ENCODE measurements around the gene EEPD1. TPM values are rescaled to one million over a fixed set of nuclear protein-coding genes. Genes with fewer than 3 reads are reported as not detected.
A peak's percentile ranks its signal among the peaks of the same experiment; 100 is the strongest.

EEPD1 gene
- total RNA-seq, 3 donors from 2014 or later, result 0.63 to 1.4 (median 1.3) TPM

- H3K4me1 Mint-ChIP-seq (ENCODE audit: low read depth), result peaks cover 2% of the 10 kb centered on the region
- ATAC-seq (no peak), DNase-seq (no peak)
- H3K27me3 Mint-ChIP-seq (ENCODE audit: low read depth), result no peaks in the 10 kb centered on the region
- H3K36me3 Mint-ChIP-seq (ENCODE audit: insufficient read depth), result peaks cover 2% of the 10 kb centered on the region
- H3K9me3 Mint-ChIP-seq, result peaks cover 4% of the 10 kb centered on the region
- no peak overlapping the region for H3K4me3 Mint-ChIP-seq
Observed at GRCh38 chr7:36185756-36186155, 32.7 kb downstream of the EEPD1 start.

GRCh38 chr7:36186359-36187121 lies 33.5 kb downstream of the EEPD1 start:
- Mint-ChIP-seq H3K36me3 (ENCODE audit: insufficient read depth) (peaks cover 2% of the 10 kb centered on the region), H3K4me1 (ENCODE audit: low read depth) (peaks cover 2% of the 10 kb centered on the region), H3K9me3 (peaks cover 4% of the 10 kb centered on the region), H3K4me3 (no peak overlapping the region), H3K27me3 (ENCODE audit: low read depth) (no peaks in the 10 kb centered on the region)
- ATAC-seq (no peak), DNase-seq (no peak)

- Mint-ChIP-seq H3K36me3 (ENCODE audit: insufficient read depth) (peaks cover 2% of the 10 kb centered on the region), H3K27me3 (ENCODE audit: low read depth) (no peaks in the 10 kb centered on the region), H3K9me3 (peaks cover 4% of the 10 kb centered on the region), H3K4me3 (no peak overlapping the region), H3K4me1 (ENCODE audit: low read depth) (peaks cover 2% of the 10 kb centered on the region)
- no peak for DNase-seq
- no peak for ATAC-seq
Observed at GRCh38 chr7:36188266-36188665, 35.2 kb downstream of the EEPD1 start.

- Mint-ChIP-seq H3K4me1 (ENCODE audit: low read depth) (peaks cover 2% of the 10 kb centered on the region), H3K27me3 (ENCODE audit: low read depth) (no peaks in the 10 kb centered on the region), H3K4me3 (no peak overlapping the region), H3K36me3 (ENCODE audit: insufficient read depth) (peaks cover 2% of the 10 kb centered on the region), H3K9me3 (peaks cover 4% of the 10 kb centered on the region)
- DNase-seq, result no peak
- no peak for ATAC-seq
Observed at GRCh38 chr7:36188906-36189305, 35.9 kb downstream of the EEPD1 start.

GRCh38 chr7:36190447-36191291 lies 37.6 kb downstream of the EEPD1 start:
- peaks cover 4% of the 10 kb centered on the region for H3K9me3 Mint-ChIP-seq
- H3K36me3 Mint-ChIP-seq (ENCODE audit: insufficient read depth), result peaks cover 2% of the 10 kb centered on the region
- peaks cover 2% of the 10 kb centered on the region for H3K4me1 Mint-ChIP-seq (ENCODE audit: low read depth)
- ATAC-seq, result no peak
- no peaks in the 10 kb centered on the region for H3K27me3 Mint-ChIP-seq (ENCODE audit: low read depth)
- no peak overlapping the region for H3K4me3 Mint-ChIP-seq
- no peak for DNase-seq

GRCh38 chr7:36191292-36191920 lies 38.4 kb downstream of the EEPD1 start:
- Mint-ChIP-seq H3K4me3 (no peak overlapping the region), H3K27me3 (ENCODE audit: low read depth) (no peaks in the 10 kb centered on the region), H3K4me1 (ENCODE audit: low read depth) (peaks cover 2% of the 10 kb centered on the region), H3K9me3 (no peaks in the 10 kb centered on the region), H3K36me3 (ENCODE audit: insufficient read depth) (peaks cover 2% of the 10 kb centered on the region)
- DNase-seq (no peak), ATAC-seq (no peak)

GRCh38 chr7:36192053-36192824 lies 39.2 kb downstream of the EEPD1 start:
- Mint-ChIP-seq H3K4me1 (ENCODE audit: low read depth) (peaks cover 2% of the 10 kb centered on the region), H3K4me3 (no peak overlapping the region), H3K36me3 (ENCODE audit: insufficient read depth) (peaks cover 2% of the 10 kb centered on the region), H3K9me3 (no peaks in the 10 kb centered on the region), H3K27me3 (ENCODE audit: low read depth) (no peaks in the 10 kb centered on the region)
- DNase-seq, result no peak
- ATAC-seq, result no peak

GRCh38 chr7:36192877-36193276 lies 39.8 kb downstream of the EEPD1 start:
- no peak overlapping the region for H3K4me3 Mint-ChIP-seq
- no peaks in the 10 kb centered on the region for H3K9me3 Mint-ChIP-seq
- DNase-seq, result no peak
- peaks cover 2% of the 10 kb centered on the region for H3K36me3 Mint-ChIP-seq (ENCODE audit: insufficient read depth)
- no peaks in the 10 kb centered on the region for H3K27me3 Mint-ChIP-seq (ENCODE audit: low read depth)
- ATAC-seq, result no peak
- H3K4me1 Mint-ChIP-seq (ENCODE audit: low read depth), result no peaks in the 10 kb centered on the region

GRCh38 chr7:36198854-36199266 lies 45.8 kb downstream of the EEPD1 start:
- no peak for DNase-seq
- Mint-ChIP-seq H3K4me3 (no peak overlapping the region), H3K36me3 (ENCODE audit: insufficient read depth) (no peaks in the 10 kb centered on the region), H3K4me1 (ENCODE audit: low read depth) (peaks cover 34% of the 10 kb centered on the region), H3K9me3 (no peaks in the 10 kb centered on the region), H3K27me3 (ENCODE audit: low read depth) (no peaks in the 10 kb centered on the region)
- peak in 1 of 2 donors; percentile 32 for ATAC-seq

- no peaks in the 10 kb centered on the region for H3K27me3 Mint-ChIP-seq (ENCODE audit: low read depth)
- H3K4me3 Mint-ChIP-seq, result no peak overlapping the region
- DNase-seq, result no peak
- peaks cover 36% of the 10 kb centered on the region for H3K4me1 Mint-ChIP-seq (ENCODE audit: low read depth)
- ATAC-seq, result no peak
- H3K9me3 Mint-ChIP-seq, result no peaks in the 10 kb centered on the region
- no peaks in the 10 kb centered on the region for H3K36me3 Mint-ChIP-seq (ENCODE audit: insufficient read depth)
Observed at GRCh38 chr7:36199329-36199728, 46.3 kb downstream of the EEPD1 start.

GRCh38 chr7:36201122-36201723 lies 48.2 kb downstream of the EEPD1 start:
- H3K4me1 Mint-ChIP-seq (ENCODE audit: low read depth), result peaks cover 36% of the 10 kb centered on the region
- ATAC-seq, result no peak
- no peaks in the 10 kb centered on the region for H3K27me3 Mint-ChIP-seq (ENCODE audit: low read depth)
- H3K36me3 Mint-ChIP-seq (ENCODE audit: insufficient read depth), result no peaks in the 10 kb centered on the region
- H3K9me3 Mint-ChIP-seq, result no peaks in the 10 kb centered on the region
- no peak overlapping the region for H3K4me3 Mint-ChIP-seq
- DNase-seq, result no peak

GRCh38 chr7:36202398-36202797 lies 49.3 kb downstream of the EEPD1 start:
- Mint-ChIP-seq H3K4me3 (no peak overlapping the region), H3K27me3 (ENCODE audit: low read depth) (no peaks in the 10 kb centered on the region), H3K9me3 (no peaks in the 10 kb centered on the region), H3K36me3 (ENCODE audit: insufficient read depth) (no peaks in the 10 kb centered on the region), H3K4me1 (ENCODE audit: low read depth) (peaks cover 43% of the 10 kb centered on the region)
- peak; percentile 28 to 37 for ATAC-seq
- DNase-seq, result no peak

GRCh38 chr7:36203071-36203790 lies 50.2 kb downstream of the EEPD1 start:
- ATAC-seq (no peak), DNase-seq (no peak)
- no peak overlapping the region for H3K4me3 Mint-ChIP-seq
- no peaks in the 10 kb centered on the region for H3K27me3 Mint-ChIP-seq (ENCODE audit: low read depth)
- H3K4me1 Mint-ChIP-seq (ENCODE audit: low read depth), result peaks cover 51% of the 10 kb centered on the region
- H3K9me3 Mint-ChIP-seq, result no peaks in the 10 kb centered on the region
- H3K36me3 Mint-ChIP-seq (ENCODE audit: insufficient read depth), result no peaks in the 10 kb centered on the region

Data from activated T-cell treated with anti-CD3 and anti-CD28 coated beads, Interleukin-2, amount 50 U/mL, for 4 hours (primary cell).